Ishikawa (cell line): Measurements from ENCODE around the gene LYPLAL1.

ENCODE experiments used
- EP300 ChIP-seq: IDR thresholded peaks from 2 replicates; pipeline ENCODE4 v1.6.1; 2012; ENCODE audit warnings: borderline replicate concordance
- NFIC ChIP-seq: IDR thresholded peaks from 2 replicates; pipeline ENCODE4 v1.6.1; 2012
- REST ChIP-seq: IDR thresholded peaks from 2 replicates; pipeline ENCODE4 v1.6.1; 2012; ENCODE audit warnings: low read depth, mild to moderate bottlenecking
- YY1 ChIP-seq: IDR thresholded peaks from 2 replicates; pipeline ENCODE4 v1.6.1; 2012; ENCODE audit warnings: low read depth
- ZBTB7A ChIP-seq: IDR thresholded peaks from 2 replicates; pipeline ENCODE4 v1.6.1; 2012; ENCODE audit warnings: low read depth

- no peak for TF ChIP-seq NFIC
- no peak for TF ChIP-seq REST
- no peak for TF ChIP-seq EP300
- no peak for TF ChIP-seq ZBTB7A
- TF ChIP-seq YY1 = no peak
These were observed 54.4 kb downstream of the LYPLAL1 start for GRCh38 chr1:219228058-219228419.
